Omental fat pad (tissue), 4 donors: ENCODE data around the gene ZNF426. TPM values are rescaled to one million over a fixed set of nuclear protein-coding genes. Genes with fewer than 3 reads are reported as not detected.
A peak's percentile ranks its signal among the peaks of the same experiment; 100 is the strongest.
"Not testable (repeated sequence)": the region's sequence is repeated elsewhere in the genome, so short reads cannot be mapped to it uniquely, and the experiment has no call there.

Experiments
- ATAC-seq: fragments of 150-250 bp; one replicate; pipeline ENCODE4 v1.9.1; 2016; ENCODE audit warnings: mild to moderate bottlenecking, moderate library complexity; ENCODE audit not compliant: low FRiP score
- DNase-seq: peaks from one replicate; pipeline ENCODE4 v3.0.0-alpha.2; 2019; ENCODE audit warnings: low spot score
- total RNA-seq, 4 donors: library from RNA; depleted of rRNA; stranded (reverse); fragments of >200 nt; gene quantifications; one replicate each; pipeline ENCODE4 v1.1.0, GENCODE V29; 2016
- TF ChIP-seq, protein P1 (sequence below), 3 donors: fragments of 450-650 bp; IDR thresholded peaks; one replicate each; pipeline ENCODE4 v1.5.1; 2016 to 2017; ENCODE audit warnings: antibody characterized with exemption in 3 of 3, mild to moderate bottlenecking in 3 of 3, moderate library complexity in 2 of 3

ZNF426 gene
- total RNA-seq, result 10 to 100 TPM; 10.0 to 21.1 (median 11.4) TPM

DNA sequence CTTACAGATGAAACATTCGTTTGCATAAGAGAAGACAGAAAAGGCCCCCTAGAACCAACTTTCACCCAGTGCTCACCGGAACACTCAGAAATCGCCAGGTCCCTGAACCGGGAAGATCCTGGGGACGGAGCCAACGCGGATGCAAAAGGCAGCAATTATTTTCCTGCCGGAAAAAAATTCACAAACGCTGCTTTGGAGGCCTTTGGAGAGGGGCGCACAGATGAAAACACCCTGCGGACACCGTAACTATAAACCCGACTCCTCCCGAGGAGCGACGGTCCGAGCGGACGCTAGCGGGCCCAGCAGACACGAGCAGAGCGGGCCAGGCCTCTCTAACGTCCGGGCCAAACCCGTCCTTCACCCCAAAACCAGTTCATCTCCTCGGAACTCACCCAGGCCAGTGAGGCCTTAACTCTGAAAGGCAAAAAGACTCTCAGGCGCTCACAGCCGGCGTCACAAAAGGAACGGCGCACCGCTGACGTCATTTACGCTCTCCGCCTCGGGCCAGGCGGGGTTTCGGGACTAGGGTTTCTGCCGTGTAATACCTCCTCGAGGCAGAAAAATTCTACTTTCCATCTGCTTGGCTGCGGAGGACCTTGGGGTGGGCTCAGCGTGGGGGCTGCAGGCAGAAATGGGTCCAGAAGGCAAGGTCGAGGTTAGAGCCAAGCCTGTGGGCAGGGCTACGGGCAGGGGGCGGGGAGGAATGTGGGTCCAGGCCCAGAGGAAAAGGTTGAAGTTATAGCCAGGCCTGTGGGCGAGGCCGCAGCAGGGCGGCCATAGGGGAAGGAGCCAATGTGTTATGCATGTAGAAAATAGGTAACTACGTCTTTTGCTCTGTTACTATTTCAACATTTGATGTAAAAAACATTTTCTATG lies at the start of gene ZNF426:
TSS of gene ZNF426 (minus strand) at position 463 of the 876 bp plus-strand sequence. CDS start 2,413 bp downstream, outside the sequence.
- TF ChIP-seq, protein P1, sequence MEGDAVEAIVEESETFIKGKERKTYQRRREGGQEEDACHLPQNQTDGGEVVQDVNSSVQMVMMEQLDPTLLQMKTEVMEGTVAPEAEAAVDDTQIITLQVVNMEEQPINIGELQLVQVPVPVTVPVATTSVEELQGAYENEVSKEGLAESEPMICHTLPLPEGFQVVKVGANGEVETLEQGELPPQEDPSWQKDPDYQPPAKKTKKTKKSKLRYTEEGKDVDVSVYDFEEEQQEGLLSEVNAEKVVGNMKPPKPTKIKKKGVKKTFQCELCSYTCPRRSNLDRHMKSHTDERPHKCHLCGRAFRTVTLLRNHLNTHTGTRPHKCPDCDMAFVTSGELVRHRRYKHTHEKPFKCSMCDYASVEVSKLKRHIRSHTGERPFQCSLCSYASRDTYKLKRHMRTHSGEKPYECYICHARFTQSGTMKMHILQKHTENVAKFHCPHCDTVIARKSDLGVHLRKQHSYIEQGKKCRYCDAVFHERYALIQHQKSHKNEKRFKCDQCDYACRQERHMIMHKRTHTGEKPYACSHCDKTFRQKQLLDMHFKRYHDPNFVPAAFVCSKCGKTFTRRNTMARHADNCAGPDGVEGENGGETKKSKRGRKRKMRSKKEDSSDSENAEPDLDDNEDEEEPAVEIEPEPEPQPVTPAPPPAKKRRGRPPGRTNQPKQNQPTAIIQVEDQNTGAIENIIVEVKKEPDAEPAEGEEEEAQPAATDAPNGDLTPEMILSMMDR (IDR thresholded peaks at IDR 0.05), result no peak
- ATAC-seq (peak; percentile 89), DNase-seq (peak; percentile 52)

DNA sequence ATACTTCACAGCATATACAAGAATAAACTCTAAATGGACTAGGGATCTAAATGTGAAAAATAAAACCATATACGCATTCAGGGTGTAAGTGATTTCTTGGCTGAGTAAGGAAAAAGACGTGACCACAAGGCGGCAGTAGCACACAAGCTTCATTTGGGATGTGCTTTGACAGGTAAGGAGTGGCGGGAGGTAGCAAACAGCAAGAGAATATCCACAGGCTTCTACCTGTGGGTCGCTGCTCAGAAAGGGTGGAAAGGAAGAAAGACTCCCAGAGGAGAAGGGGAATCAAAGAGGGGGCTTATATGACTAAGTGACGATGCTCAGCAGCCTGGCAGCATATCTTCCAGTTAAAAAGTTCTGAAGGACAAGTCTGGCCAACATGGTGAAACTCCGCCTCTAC lies 48.3 kb upstream of the ZNF426 start:
- TF ChIP-seq, protein P1 (IDR thresholded peaks at IDR 0.05), result no peak
- peak; percentile 48 for DNase-seq
- no peak for ATAC-seq

DNA sequence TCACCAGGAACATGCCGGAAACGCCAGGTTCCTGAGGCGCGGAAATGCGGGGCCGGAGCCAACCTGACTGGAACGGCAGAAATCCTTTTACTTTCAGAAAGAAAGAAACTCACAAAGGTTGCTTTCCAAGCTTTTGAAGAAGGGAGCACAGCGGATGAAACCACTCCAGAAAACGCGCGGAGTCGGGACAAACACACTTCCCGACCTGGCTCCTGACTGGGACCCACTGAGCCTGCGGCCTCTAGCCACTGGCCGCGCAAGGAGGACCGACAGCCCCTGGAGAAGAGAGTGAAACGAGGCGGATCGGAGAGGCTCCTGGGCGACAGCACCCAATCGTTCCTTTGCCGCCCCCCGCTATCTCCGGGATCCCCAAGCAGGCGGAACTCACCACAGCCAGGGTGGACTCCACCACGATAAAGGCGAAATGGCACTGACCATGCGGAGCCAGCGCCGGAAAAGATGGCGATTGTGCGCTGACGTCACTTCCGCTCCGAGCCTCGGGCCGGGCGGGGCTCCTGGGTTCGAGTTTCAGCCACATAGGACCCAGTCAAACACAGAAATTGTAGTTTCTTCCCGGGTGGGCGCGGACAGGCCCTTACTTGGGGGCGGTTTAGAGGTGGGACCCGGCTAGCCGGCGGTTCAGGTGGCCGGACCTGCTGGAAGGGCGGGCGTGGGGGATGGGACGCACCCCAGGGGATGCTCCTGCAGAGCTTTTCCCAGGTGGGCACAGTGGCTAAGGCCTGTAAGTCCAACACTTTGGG lies 45.8 kb upstream of the ZNF426 start, which contains the start of gene ZNF121:
TSS of gene ZNF121 (minus strand) at position 432 of the 761 bp plus-strand sequence. CDS start 16,407 bp downstream, outside the sequence.
- TF ChIP-seq, protein P1 (IDR thresholded peaks at IDR 0.05), result no peak
- ATAC-seq (peak; percentile 81), DNase-seq (peak; percentile 61)

DNA sequence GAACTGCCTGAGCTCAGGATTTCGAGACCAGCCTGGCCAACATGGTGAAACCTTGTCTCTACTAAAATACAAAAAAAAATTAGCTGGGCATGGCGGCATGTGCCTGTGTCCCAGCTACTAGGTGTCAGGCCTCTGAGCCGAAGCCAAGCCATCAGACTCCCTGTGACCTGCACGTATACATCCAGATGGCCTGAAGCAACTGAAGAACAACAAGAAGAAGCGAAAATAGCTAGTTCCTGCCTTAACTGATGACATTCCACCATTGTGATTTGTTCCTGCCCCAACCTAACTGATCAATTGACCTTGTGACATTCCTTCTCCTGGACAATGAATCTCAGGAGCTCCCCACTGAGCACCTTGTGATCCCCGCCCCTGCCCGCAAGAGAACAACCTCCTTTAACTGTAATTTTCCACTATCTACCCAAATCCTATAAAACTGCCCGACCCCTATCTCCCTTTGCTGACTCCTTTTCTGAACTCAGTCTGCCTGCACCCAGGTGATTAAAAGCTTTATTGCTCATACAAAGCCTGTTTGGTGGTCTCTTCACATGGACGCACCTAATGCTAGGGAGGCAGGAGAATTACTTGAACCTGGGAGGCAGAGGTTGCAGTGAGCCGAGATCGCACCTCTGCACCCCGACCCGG lies 43.8 kb upstream of the ZNF426 start:
- not testable (repeated sequence) for ATAC-seq, DNase-seq

DNA sequence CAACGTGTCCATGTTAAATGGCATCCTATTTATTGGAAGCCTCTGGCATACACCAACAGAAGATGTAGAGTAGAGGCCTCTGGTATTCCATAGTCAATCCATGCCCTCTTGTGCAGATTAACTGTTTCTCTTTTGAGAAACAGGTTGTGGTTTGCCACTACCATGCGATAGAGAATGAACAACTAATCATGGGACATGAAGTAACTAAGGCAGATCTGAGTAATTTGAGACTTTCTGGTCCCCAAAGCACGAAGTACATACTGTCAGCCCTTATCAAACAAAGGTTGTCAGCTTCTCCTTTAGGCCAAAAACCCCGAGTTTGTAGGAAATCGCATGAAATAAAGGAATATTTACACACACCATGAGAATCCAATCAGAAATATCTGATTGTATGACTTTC lies 42.3 kb upstream of the ZNF426 start:
- TF ChIP-seq, protein P1 (IDR thresholded peaks at IDR 0.05), result no peak
- no peak for ATAC-seq
- DNase-seq, result no peak

DNA sequence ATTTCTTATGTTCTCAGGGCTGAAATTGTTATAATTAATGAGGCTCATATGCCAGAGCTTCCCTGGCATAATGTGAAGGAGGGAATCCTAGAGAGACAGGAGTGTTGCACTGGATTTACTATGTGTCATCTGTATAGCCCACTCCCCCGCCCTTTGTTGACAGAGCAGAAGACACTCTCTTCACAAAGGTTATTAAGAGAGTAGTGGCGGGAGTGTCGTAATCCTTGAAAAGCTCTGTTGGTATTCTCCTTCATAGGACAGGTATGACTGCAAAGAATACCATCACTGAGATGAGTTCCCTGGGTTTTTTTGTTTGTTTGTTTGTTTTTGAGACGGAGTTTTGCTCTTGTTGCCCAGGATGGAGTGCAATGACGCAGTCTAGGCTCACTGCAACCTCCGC lies 31.8 kb upstream of the ZNF426 start:
- no peak for DNase-seq
- TF ChIP-seq, protein P1 (IDR thresholded peaks at IDR 0.05), result no peak

DNA sequence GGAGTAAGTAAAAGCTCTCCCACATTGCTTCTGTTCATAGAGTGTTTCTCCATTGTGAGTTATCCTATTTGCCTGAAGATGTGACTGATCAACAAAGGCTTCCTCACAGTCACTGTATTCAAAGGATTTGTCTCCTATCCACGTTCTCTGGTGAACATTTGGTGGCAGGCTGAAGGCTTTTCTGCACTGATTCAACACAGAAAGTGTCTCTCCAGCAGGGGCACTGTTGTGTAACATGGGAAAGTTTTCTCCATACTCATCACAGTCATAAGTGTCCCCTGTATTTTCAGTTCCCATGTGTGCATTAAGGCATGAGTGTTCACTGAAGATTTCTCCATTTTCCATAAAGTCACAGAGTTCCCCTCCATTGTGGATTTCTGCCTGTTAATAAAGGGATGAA lies 28.3 kb upstream of the ZNF426 start:
- TF ChIP-seq, protein P1 (IDR thresholded peaks at IDR 0.05), result no peak

More for the DNA sequence above, 31.8 kb upstream of the ZNF426 start:
- ATAC-seq, result no peak

More for the DNA sequence above, 28.3 kb upstream of the ZNF426 start:
- DNase-seq, result no peak
- ATAC-seq, result no peak
